ENCODE results near the gene CCDC117. TPM values are rescaled to one million over a fixed set of nuclear protein-coding genes. Genes with fewer than 3 reads are reported as not detected.

CCDC117 gene
- polyA plus RNA-seq, 1 of the 3 experiments (the other 2 are of a cell fraction) = 4.2 TPM

DNA sequence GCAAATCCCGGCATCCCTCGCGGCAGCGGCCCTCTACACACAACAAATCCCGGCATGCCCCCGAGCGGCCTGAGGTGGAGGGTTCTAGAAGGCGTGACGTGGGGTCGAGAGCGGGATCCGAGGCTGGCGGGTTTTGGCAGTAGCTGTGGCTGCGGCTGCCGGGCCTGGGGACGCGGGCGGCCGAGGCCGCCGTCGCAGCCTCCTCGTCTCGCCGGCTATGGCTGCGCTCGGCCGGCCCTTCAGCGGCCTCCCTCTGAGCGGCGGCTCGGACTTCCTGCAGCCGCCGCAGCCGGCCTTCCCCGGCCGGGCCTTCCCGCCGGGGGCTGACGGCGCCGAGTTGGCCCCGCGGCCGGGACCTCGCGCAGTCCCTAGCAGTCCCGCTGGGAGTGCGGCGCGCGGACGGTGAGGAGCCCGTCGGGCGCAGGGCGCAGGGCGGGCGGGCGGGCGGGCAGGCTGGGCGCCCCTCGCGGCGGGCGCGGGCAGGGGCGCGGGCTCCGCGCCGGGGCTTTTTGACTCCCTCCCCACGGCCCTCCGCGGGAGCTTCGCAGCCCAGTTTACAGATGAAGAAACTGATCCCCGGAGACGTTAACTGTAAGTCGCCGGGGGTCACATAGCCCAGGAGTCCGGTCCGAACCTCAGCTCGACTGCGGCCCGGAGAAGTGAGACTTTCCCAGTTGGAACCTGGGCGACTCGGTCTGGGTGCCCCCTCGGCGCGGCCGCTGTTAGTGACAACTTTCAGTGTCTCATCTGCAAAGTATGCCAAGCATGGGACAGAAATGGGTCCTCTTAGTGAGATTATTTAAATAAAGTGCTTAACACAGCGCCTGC is at the start of gene CCDC117 (continued):
- TF ChIP-seq, protein P1, sequence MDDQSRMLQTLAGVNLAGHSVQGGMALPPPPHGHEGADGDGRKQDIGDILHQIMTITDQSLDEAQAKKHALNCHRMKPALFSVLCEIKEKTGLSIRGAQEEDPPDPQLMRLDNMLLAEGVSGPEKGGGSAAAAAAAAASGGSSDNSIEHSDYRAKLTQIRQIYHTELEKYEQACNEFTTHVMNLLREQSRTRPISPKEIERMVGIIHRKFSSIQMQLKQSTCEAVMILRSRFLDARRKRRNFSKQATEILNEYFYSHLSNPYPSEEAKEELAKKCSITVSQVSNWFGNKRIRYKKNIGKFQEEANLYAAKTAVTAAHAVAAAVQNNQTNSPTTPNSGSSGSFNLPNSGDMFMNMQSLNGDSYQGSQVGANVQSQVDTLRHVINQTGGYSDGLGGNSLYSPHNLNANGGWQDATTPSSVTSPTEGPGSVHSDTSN (IDR thresholded peaks at IDR 0.05) = no peak; the same call in 1 of the 2 replicates
- TF ChIP-seq YY1 (IDR thresholded peaks at IDR 0.05; ENCODE audit: low read depth) = no peak
- TF ChIP-seq, protein P2, sequence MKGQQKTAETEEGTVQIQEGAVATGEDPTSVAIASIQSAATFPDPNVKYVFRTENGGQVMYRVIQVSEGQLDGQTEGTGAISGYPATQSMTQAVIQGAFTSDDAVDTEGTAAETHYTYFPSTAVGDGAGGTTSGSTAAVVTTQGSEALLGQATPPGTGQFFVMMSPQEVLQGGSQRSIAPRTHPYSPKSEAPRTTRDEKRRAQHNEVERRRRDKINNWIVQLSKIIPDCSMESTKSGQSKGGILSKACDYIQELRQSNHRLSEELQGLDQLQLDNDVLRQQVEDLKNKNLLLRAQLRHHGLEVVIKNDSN (IDR thresholded peaks at IDR 0.05; ENCODE audit: borderline replicate concordance, low read depth) = no peak
- TF ChIP-seq EP300 (IDR thresholded peaks at IDR 0.05; ENCODE audit: borderline replicate concordance in 1 of 2, low read depth in 1 of 2, low read length in 1 of 2) = no peak; a peak in 1 of 4 replicates
- no peak; the same call in 1 of the 2 replicates for TF ChIP-seq TCF12 (IDR thresholded peaks at IDR 0.05)
- TF ChIP-seq, protein P3, sequence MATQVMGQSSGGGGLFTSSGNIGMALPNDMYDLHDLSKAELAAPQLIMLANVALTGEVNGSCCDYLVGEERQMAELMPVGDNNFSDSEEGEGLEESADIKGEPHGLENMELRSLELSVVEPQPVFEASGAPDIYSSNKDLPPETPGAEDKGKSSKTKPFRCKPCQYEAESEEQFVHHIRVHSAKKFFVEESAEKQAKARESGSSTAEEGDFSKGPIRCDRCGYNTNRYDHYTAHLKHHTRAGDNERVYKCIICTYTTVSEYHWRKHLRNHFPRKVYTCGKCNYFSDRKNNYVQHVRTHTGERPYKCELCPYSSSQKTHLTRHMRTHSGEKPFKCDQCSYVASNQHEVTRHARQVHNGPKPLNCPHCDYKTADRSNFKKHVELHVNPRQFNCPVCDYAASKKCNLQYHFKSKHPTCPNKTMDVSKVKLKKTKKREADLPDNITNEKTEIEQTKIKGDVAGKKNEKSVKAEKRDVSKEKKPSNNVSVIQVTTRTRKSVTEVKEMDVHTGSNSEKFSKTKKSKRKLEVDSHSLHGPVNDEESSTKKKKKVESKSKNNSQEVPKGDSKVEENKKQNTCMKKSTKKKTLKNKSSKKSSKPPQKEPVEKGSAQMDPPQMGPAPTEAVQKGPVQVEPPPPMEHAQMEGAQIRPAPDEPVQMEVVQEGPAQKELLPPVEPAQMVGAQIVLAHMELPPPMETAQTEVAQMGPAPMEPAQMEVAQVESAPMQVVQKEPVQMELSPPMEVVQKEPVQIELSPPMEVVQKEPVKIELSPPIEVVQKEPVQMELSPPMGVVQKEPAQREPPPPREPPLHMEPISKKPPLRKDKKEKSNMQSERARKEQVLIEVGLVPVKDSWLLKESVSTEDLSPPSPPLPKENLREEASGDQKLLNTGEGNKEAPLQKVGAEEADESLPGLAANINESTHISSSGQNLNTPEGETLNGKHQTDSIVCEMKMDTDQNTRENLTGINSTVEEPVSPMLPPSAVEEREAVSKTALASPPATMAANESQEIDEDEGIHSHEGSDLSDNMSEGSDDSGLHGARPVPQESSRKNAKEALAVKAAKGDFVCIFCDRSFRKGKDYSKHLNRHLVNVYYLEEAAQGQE (IDR thresholded peaks at IDR 0.05; ENCODE audit: low read depth, low read length) = no peak
- TF ChIP-seq RXRA (IDR thresholded peaks at IDR 0.05; ENCODE audit: borderline replicate concordance, low read depth) = no peak

DNA sequence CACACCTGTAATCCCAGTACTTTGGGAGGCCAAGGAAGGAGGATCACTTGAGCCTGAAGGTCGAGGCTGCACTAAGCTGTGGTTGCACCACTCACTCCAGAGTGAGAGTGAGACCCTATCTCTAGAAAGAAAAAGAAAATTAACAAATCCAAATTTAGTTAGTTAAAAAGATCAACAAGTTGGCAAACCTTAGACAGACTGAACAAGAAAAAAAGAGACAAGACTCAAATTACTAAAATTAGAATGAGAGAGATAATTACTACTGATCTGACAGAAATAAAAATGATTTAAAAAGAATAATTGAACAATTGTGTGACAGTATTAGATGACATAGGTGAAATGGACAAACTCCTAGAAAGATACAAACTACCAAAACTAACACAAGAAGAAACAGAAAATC is 44.5 kb upstream of the CCDC117 start:
- POLR2A ChIA-PET = no interaction called here
- CTCF ChIA-PET = no interaction called here

More for the DNA sequence above, 44.5 kb upstream of the CCDC117 start:
- Histone ChIP-seq H2AFZ (ENCODE audit: low read depth) (no peak overlapping the region), H3K9me3 (no peaks in the 10 kb centered on the region), H3K36me3 (replicated peaks in 1 of 2; ENCODE audit: control insufficient read depth in 1 of 2, insufficient read depth in 2 of 2, low read length in 1 of 2) (peaks cover 4 to 10% of the 10 kb centered on the region in 2 experiments), H4K20me1 (ENCODE audit: insufficient read depth) (no peaks in the 10 kb centered on the region), H3K4me2 (no peak overlapping the region), H3K27me3 (ENCODE audit: insufficient read depth) (no peaks in the 10 kb centered on the region), H3K9ac (no peak overlapping the region), H3K4me1 (ENCODE audit: control insufficient read depth in 1 of 2, insufficient read depth in 2 of 2, low read depth in 1 of 2, low read length in 1 of 2) (no peaks in the 10 kb centered on the region), H3F3A (replicated peaks; ENCODE audit: insufficient read depth) (no peaks in the 10 kb centered on the region), H3K9me2 (no peaks in the 10 kb centered on the region), H3K27ac (ENCODE audit: low read depth in 2 of 2, low read length in 1 of 2) (no peak overlapping the region), H3K79me2 (ENCODE audit: insufficient read depth) (no peaks in the 10 kb centered on the region; the same call in 1 of the 2 replicates), H3K4me3 (ENCODE audit: low read depth in 2 of 2, low read length in 1 of 2) (no peak overlapping the region)
- 81% methylated on average over 1 of the region's 1 CpG for WGBS (ENCODE audit: low lambda C conversion rate)
- TF ChIP-seq, protein P4, sequence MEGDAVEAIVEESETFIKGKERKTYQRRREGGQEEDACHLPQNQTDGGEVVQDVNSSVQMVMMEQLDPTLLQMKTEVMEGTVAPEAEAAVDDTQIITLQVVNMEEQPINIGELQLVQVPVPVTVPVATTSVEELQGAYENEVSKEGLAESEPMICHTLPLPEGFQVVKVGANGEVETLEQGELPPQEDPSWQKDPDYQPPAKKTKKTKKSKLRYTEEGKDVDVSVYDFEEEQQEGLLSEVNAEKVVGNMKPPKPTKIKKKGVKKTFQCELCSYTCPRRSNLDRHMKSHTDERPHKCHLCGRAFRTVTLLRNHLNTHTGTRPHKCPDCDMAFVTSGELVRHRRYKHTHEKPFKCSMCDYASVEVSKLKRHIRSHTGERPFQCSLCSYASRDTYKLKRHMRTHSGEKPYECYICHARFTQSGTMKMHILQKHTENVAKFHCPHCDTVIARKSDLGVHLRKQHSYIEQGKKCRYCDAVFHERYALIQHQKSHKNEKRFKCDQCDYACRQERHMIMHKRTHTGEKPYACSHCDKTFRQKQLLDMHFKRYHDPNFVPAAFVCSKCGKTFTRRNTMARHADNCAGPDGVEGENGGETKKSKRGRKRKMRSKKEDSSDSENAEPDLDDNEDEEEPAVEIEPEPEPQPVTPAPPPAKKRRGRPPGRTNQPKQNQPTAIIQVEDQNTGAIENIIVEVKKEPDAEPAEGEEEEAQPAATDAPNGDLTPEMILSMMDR (IDR thresholded peaks at IDR 0.05) = no peak
- TF ChIP-seq FOSL2 (IDR thresholded peaks at IDR 0.05; ENCODE audit: borderline replicate concordance, low read depth) (no peak), EP300 (IDR thresholded peaks at IDR 0.05; ENCODE audit: borderline replicate concordance in 1 of 2, low read depth in 1 of 2, low read length in 1 of 2) (no peak), RXRA (IDR thresholded peaks at IDR 0.05; ENCODE audit: borderline replicate concordance, low read depth) (no peak), RFX5 (IDR thresholded peaks at IDR 0.05; ENCODE audit: low read length) (no peak), ELF1 (IDR thresholded peaks at IDR 0.05) (no peak)
- TF ChIP-seq, protein P5, sequence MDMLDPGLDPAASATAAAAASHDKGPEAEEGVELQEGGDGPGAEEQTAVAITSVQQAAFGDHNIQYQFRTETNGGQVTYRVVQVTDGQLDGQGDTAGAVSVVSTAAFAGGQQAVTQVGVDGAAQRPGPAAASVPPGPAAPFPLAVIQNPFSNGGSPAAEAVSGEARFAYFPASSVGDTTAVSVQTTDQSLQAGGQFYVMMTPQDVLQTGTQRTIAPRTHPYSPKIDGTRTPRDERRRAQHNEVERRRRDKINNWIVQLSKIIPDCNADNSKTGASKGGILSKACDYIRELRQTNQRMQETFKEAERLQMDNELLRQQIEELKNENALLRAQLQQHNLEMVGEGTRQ (IDR thresholded peaks at IDR 0.05; ENCODE audit: borderline replicate concordance, low read depth, low read length) = no peak
- TF ChIP-seq, protein P2 (IDR thresholded peaks at IDR 0.05; ENCODE audit: borderline replicate concordance, low read depth) = no peak
- DNase-seq = no peak
